GM18508 (cell line): Measurements from ENCODE around the gene TUBA4B.

Source experiments
- ATAC-seq: cut with Tn5 transposase; IDR thresholded peaks from one replicate; pipeline ENCODE4 v1.9.1; 2021; ENCODE audit warnings: moderate number of reproducible peaks; ENCODE audit not compliant: insufficient read depth, unreplicated experiment

The TUBA4B gene

GRCh38 chr2:219252900-219253752 is at the start of gene TUBA4B:
TSS of gene TUBA4B (plus strand) at chr2:219253243. CDS start at chr2:219253408, 165 bp downstream.
- no peak for ATAC-seq

DNA sequence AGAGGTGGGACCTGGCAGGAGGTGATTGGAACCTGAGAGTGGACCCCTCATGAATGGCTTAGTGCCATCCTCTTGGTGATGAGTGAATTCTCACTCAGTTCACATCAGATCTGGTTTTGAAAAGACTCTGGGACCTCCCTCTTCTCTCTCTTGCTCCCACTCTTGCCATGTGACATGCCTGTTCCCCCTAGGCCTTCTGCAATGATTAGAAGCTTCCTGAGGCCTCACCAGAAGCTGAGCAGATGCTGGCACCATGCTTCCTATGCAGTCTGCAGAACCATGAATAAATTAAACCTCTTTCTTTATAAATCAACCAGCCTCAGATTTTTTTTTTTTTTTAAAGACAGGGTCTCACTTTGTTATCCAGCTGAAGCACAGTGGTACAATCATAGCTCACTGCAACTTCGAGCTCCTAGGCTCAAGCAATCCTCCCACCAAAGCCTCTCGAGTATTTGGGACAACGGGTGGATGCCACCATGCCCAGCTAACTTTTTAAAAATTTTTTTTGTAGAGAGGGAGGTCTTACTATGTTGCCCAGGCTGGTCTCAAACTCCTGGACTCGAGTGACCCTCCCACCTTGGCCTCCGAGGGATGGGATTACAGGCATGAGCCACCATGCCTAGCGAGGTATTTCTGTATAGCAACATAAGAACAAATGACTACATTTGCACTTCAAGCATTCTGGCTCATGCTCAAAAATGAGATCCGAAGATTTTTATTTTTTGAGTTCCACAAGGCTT is 48.4 kb upstream of the TUBA4B start:
- no peak for ATAC-seq

DNA sequence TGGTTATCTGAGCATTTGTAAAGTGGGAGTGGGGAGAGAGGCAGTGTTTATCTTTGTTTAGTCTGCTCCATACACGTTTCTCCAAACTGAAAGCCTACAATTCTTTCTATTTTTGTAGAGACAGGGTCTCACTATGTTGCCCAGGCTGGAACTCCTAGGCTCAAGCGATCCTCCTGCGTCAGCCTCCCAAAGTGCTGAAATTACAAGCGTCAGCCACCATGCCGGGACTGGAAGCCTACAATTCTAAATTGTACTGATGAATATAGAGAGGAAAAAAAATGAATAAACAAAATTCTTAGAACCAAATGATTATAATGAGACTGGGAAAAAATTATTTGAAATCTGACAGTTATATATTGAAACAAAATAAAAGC is 47.9 kb upstream of the TUBA4B start:
- no peak for ATAC-seq

- no peak for ATAC-seq
Measured at GRCh38 chr2:219205981-219206327, 47.1 kb upstream of the TUBA4B start.

GRCh38 chr2:219206328-219207133 is 46.5 kb upstream of the TUBA4B start, which contains the start of gene ZFAND2B:
TSS of gene ZFAND2B (plus strand) at chr2:219206782. CDS start at chr2:219206988, 206 bp downstream.
- ATAC-seq: peak; percentile 69

DNA sequence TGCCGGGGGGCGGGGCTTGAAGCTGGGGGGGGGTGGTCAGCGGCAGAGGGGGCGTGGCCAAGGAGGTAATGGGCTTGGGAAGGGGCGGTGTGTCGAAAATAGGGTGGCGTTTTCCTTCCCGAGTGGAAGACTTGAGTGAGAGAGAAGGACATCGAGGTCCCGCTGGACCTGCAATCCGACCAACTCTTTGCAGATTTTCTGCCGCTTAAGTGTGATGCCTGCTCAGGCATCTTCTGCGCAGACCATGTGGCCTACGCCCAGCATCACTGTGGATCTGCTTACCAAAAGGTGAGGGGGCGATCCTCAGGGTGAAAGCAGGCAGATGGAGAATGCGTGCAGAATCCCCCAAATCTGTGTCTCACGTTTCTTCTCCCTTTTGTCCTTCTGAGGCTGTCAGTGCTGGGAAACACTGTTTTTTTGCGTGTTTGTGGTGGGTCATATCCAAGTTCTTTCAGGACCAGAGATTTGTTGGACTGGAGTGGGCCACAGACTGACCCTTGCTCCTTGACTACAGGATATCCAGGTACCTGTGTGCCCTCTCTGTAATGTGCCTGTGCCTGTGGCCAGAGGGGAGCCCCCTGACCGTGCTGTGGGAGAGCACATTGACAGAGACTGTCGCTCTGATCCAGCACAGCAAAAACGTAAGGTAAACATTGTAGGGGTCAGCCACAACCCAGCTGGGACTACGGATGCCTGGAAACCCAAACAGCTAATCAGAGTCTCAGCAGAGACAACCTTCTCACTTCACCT is 45.7 kb upstream of the TUBA4B start:
- ATAC-seq: no peak

GRCh38 chr2:219207884-219208740 is 44.9 kb upstream of the TUBA4B start:
- no peak for ATAC-seq

- ATAC-seq: no peak
Measured at GRCh38 chr2:219209236-219210195, 43.5 kb upstream of the TUBA4B start.

- no peak for ATAC-seq
Measured at GRCh38 chr2:219210196-219210885, 42.7 kb upstream of the TUBA4B start.

DNA sequence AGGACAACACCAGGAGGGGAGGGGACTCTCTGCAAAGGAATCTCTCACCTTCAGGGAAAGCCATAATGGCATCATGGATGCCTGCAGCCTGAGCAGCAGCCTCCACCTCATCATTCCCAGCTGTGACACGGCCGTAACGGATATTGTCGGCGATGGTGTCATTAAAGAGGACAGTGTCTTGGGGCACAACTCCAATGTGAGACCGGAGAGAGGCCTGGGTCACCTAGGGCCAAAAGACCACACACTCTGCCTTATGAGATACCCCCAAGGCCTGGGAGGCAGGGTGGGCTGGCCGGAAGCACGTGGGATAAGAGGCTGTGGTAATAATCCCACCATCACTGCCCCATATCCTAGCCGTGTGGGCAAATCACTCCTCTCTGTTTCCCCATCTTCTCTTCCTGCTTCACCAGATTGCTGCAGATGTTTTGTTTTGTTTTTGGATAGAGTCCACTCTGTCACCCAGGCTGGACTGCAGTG is 42.1 kb upstream of the TUBA4B start:
- no peak for ATAC-seq

DNA sequence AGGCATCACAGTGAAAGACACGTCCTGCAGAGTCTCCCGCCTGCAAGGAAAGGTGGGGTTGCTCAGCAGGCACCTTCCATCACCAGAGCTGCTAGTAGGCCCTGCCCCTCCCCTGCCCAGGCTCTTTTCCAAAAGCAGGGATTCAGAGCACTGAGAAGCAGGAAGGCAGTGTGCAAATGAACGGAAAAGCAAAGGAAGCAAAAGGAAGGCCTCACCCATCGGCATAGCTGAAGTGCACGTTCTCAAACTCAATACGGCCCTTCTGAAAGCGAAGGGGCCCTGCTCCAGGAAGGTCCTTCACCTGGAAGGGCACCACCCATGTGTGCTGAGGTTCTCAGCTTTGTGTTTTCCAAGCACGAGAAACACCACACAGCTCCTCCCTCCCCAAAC is 40.0 kb upstream of the TUBA4B start:
- ATAC-seq: no peak

DNA sequence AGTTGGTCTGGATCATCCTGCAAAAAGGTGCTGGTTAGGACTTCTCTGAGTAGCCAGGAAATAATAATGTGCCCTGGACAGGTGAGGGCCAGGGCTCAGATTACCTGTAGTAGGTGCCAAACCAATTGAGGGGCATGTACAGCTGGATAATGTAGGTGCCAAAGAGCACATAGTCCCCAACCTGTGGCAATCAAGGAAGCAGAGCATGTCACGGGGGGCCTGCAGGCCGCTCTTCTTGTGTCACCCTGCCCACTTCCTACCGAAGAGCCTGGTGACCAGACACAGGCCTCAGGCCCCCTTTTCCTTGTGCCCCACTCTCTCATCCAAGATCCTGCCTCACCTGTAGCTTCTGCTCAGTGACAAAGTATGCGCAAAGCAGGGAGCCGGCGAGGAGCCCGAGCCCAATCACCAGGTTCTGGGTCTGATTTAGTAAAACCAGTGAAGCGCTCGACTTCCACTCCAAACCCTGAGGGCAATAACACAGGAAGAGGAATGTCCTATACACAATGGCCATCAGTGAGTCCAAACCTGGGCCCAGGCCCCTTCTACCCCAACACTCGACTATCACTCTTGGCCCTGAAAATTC is 39.5 kb upstream of the TUBA4B start:
- no peak for ATAC-seq

- ATAC-seq: no peak
Measured at GRCh38 chr2:219214141-219214540, 38.9 kb upstream of the TUBA4B start.

GRCh38 chr2:219214786-219215185 is 38.3 kb upstream of the TUBA4B start:
- ATAC-seq: no peak

- ATAC-seq: no peak
Measured at GRCh38 chr2:219215871-219216534, 37.0 kb upstream of the TUBA4B start.

GRCh38 chr2:219216535-219216915 is 36.5 kb upstream of the TUBA4B start:
- ATAC-seq: no peak
